Activated T-cell treated with anti-CD3 and anti-CD28 coated beads, Interleukin-2, amount 50 U/mL, for 72 hours (primary cell): ENCODE measurements around the gene MON2. TPM values are rescaled to one million over a fixed set of nuclear protein-coding genes. Genes with fewer than 3 reads are reported as not detected.

Source experiments
- ATAC-seq, 2 donors: fragments of 150-1000 bp; cut with Tn5 transposase; replicated peaks in 1 of 2; 2 replicates each; pipeline ENCODE4 v1.10.0; 2021; ENCODE audit warnings: moderate library complexity in 2 of 2, mild to moderate bottlenecking in 1 of 2
- DNase-seq, 2 donors: peaks; one replicate each; pipeline ENCODE4 v3.0.0; 2021 to 2022; ENCODE audit warnings: mixed read lengths in 1 of 2
- H3K27ac Mint-ChIP-seq: one replicate; pipeline ENCODE4 v1.8.0; 2022; ENCODE audit warnings: mild to moderate bottlenecking, moderate library complexity, mixed read lengths
- H3K27me3 Mint-ChIP-seq: one replicate; pipeline ENCODE4 v1.8.0; 2022; ENCODE audit warnings: low read depth, mixed read lengths
- H3K36me3 Mint-ChIP-seq, 2 donors: one replicate each; pipeline ENCODE4 v1.8.0; 2022; ENCODE audit warnings: mixed read lengths in 2 of 2, mild to moderate bottlenecking in 1 of 2; ENCODE audit not compliant: insufficient read depth in 2 of 2
- H3K4me1 Mint-ChIP-seq: one replicate; pipeline ENCODE4 v1.8.0; 2022; ENCODE audit warnings: low read depth, mixed read lengths
- H3K4me3 Mint-ChIP-seq, 2 donors: one replicate each; pipeline ENCODE4 v1.8.0; 2022; ENCODE audit warnings: mild to moderate bottlenecking in 2 of 2, mixed read lengths in 2 of 2, moderate library complexity in 2 of 2
- H3K9me3 Mint-ChIP-seq, 2 donors: one replicate each; pipeline ENCODE4 v1.8.0; 2022; ENCODE audit warnings: mixed read lengths in 2 of 2
- total RNA-seq, 2 donors: library from RNA; stranded (reverse); gene quantifications; one replicate each; pipeline ENCODE4 v1.2.3, GENCODE V29; 2022

MON2 gene
- total RNA-seq, 2 donors from 2014 or later = 36.0 to 41.6 TPM

DNA sequence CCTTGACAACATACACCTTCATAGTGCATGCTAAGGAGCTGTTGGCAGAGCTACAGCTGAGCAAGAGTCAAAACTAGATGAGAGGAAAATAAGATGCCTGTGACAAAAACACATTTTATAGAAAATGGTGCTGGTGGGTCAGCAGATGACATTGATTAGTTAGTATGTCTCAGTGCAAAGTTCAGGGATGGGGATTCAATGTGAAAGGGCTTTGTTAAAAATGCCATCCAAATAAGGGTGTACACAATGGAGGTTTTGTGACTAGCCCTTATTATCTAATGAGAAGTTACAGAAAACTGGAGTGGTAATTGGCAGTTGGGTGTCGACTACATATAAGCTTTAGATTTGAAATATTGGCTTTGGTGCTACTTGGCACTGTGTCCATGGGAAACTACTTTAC lies 169.0 kb downstream of the MON2 start:
- H3K4me1 Mint-ChIP-seq = peaks cover 15% of the 10 kb centered on the region
- peaks cover 66% of the 10 kb centered on the region for H3K27me3 Mint-ChIP-seq
- H3K9me3 Mint-ChIP-seq = no peaks in the 10 kb centered on the region
- no peak overlapping the region for H3K27ac Mint-ChIP-seq
- peaks cover 0 to 1% of the 10 kb centered on the region in 2 donors for H3K36me3 Mint-ChIP-seq
- DNase-seq (no peak), ATAC-seq (no peak)
- no peak overlapping the region for H3K4me3 Mint-ChIP-seq

DNA sequence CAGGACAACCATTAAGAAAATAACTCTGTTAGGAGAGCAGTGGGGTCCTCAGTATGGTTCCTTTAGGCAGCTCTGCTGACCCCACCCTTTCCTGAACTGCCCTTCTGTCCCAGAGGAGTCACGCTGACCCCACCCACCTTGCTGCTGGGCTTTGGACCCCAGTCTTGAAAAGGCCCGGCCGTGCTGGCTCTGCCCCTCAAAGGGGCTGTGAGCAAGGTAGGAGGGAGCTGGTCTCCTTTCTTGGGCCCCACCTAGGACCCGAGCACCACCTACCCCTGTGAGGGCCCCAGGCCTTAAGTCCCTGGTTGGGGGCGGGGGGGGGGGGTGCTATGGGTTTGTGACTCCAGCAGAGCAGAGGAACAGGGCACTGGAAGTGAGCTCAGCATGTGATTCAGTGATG lies 171.1 kb downstream of the MON2 start:
- Mint-ChIP-seq H3K4me1 (peaks cover 27% of the 10 kb centered on the region), H3K36me3 (peaks cover 0 to 1% of the 10 kb centered on the region in 2 donors), H3K27me3 (peaks cover 50% of the 10 kb centered on the region), H3K9me3 (no peaks in the 10 kb centered on the region), H3K4me3 (no peak overlapping the region), H3K27ac (no peak overlapping the region)
- no peak for DNase-seq
- no peak for ATAC-seq

GRCh38 chr12:62640910-62641448 lies 174.4 kb downstream of the MON2 start:
- DNase-seq (peak; percentile 56 to 62), ATAC-seq (peak; percentile 97 to 99)
- peak overlapping the region; percentile 69 to 79 for H3K4me3 Mint-ChIP-seq
- peak overlapping the region; percentile 3 for H3K27ac Mint-ChIP-seq
- H3K4me1 Mint-ChIP-seq = peaks cover 30% of the 10 kb centered on the region
- no peaks in the 10 kb centered on the region for H3K9me3 Mint-ChIP-seq
- peaks cover 27% of the 10 kb centered on the region for H3K27me3 Mint-ChIP-seq
- no peaks in the 10 kb centered on the region for H3K36me3 Mint-ChIP-seq

- H3K27me3 Mint-ChIP-seq = peaks cover 18% of the 10 kb centered on the region
- H3K27ac Mint-ChIP-seq = no peak overlapping the region
- no peaks in the 10 kb centered on the region for H3K36me3 Mint-ChIP-seq
- peak overlapping the region; percentile 9 to 79 for H3K4me3 Mint-ChIP-seq
- H3K9me3 Mint-ChIP-seq = no peaks in the 10 kb centered on the region
- H3K4me1 Mint-ChIP-seq = peaks cover 34% of the 10 kb centered on the region
- ATAC-seq (no peak), DNase-seq (no peak)
Observed at GRCh38 chr12:62642486-62642885, 175.9 kb downstream of the MON2 start.

- no peak overlapping the region for H3K4me3 Mint-ChIP-seq
- peaks cover 16% of the 10 kb centered on the region for H3K27me3 Mint-ChIP-seq
- H3K36me3 Mint-ChIP-seq = no peaks in the 10 kb centered on the region
- ATAC-seq (no peak), DNase-seq (no peak)
- H3K4me1 Mint-ChIP-seq = peaks cover 37% of the 10 kb centered on the region
- H3K27ac Mint-ChIP-seq = no peak overlapping the region
- H3K9me3 Mint-ChIP-seq = no peaks in the 10 kb centered on the region
Observed at GRCh38 chr12:62643486-62643885, 176.9 kb downstream of the MON2 start.

- Mint-ChIP-seq H3K4me3 (no peak overlapping the region), H3K36me3 (no peaks in the 10 kb centered on the region), H3K9me3 (no peaks in the 10 kb centered on the region), H3K27me3 (peaks cover 10% of the 10 kb centered on the region), H3K27ac (no peak overlapping the region), H3K4me1 (peaks cover 22% of the 10 kb centered on the region)
- DNase-seq (no peak), ATAC-seq (no peak)
Observed at GRCh38 chr12:62646566-62646965, 179.9 kb downstream of the MON2 start.

- no peak for ATAC-seq
- no peak for DNase-seq
- H3K27me3 Mint-ChIP-seq = peaks cover 10% of the 10 kb centered on the region
- H3K27ac Mint-ChIP-seq = no peak overlapping the region
- no peaks in the 10 kb centered on the region for H3K9me3 Mint-ChIP-seq
- H3K4me3 Mint-ChIP-seq = no peak overlapping the region
- peaks cover 12% of the 10 kb centered on the region for H3K4me1 Mint-ChIP-seq
- no peaks in the 10 kb centered on the region for H3K36me3 Mint-ChIP-seq
Observed at GRCh38 chr12:62647586-62647985, 181.0 kb downstream of the MON2 start.

GRCh38 chr12:62649412-62650138 lies 182.9 kb downstream of the MON2 start:
- DNase-seq (no peak), ATAC-seq (no peak)
- Mint-ChIP-seq H3K27ac (no peak overlapping the region), H3K36me3 (no peaks in the 10 kb centered on the region), H3K9me3 (no peaks in the 10 kb centered on the region), H3K27me3 (peaks cover 10% of the 10 kb centered on the region), H3K4me3 (no peak overlapping the region), H3K4me1 (peaks cover 10% of the 10 kb centered on the region)

Other genes with a start within 250 kb of the MON2 start
- gene USP15, start 206.4 kb upstream of the MON2 start, total RNA-seq = 10 to 100 TPM; 94.0 to 97.7 TPM